ENCODE results near the gene ZNF217.
"Not testable (repeated sequence)": the region's sequence is repeated elsewhere in the genome, so short reads cannot be mapped to it uniquely, and the experiment has no call there.

ZNF217 gene

GRCh38 chr20:53562104-53562764 lies 31.4 kb downstream of the ZNF217 start:
- DNase-seq = not testable (repeated sequence)

GRCh38 chr20:53561505-53561904 lies 32.1 kb downstream of the ZNF217 start:
- no peak for DNase-seq

GRCh38 chr20:53559816-53560215 lies 33.8 kb downstream of the ZNF217 start:
- no peak for DNase-seq

GRCh38 chr20:53557130-53557529 lies 36.5 kb downstream of the ZNF217 start:
- no peak for DNase-seq

GRCh38 chr20:53556267-53556897 lies 37.3 kb downstream of the ZNF217 start:
- DNase-seq = no peak

GRCh38 chr20:53555816-53556215 lies 37.8 kb downstream of the ZNF217 start:
- no peak for DNase-seq

GRCh38 chr20:53555081-53555480 lies 38.6 kb downstream of the ZNF217 start:
- DNase-seq = no peak

- DNase-seq = not testable (repeated sequence)
These were observed 41.1 kb downstream of the ZNF217 start for GRCh38 chr20:53552572-53552893.

- not testable (repeated sequence) for DNase-seq
These were observed 41.7 kb downstream of the ZNF217 start for GRCh38 chr20:53551719-53552571.

- no peak for DNase-seq
These were observed 43.1 kb downstream of the ZNF217 start for GRCh38 chr20:53550280-53551187.

- DNase-seq = peak; percentile 17
These were observed 45.9 kb downstream of the ZNF217 start for GRCh38 chr20:53547664-53548239.

GRCh38 chr20:53539516-53539915 lies 54.1 kb downstream of the ZNF217 start:
- no peak for DNase-seq

GRCh38 chr20:53536382-53536781 lies 57.3 kb downstream of the ZNF217 start:
- not testable (repeated sequence) for DNase-seq

GRCh38 chr20:53535878-53536277 lies 57.8 kb downstream of the ZNF217 start:
- DNase-seq = no peak

GRCh38 chr20:53534037-53534436 lies 59.6 kb downstream of the ZNF217 start:
- DNase-seq = no peak

- DNase-seq = no peak
These were observed 60.1 kb downstream of the ZNF217 start for GRCh38 chr20:53533500-53533899.

GRCh38 chr20:53532654-53533312 lies 60.9 kb downstream of the ZNF217 start:
- not testable (repeated sequence) for DNase-seq

GRCh38 chr20:53530440-53530839 lies 63.2 kb downstream of the ZNF217 start:
- DNase-seq = no peak

- DNase-seq = no peak
These were observed 64.0 kb downstream of the ZNF217 start for GRCh38 chr20:53529658-53530057.

- DNase-seq = no peak
These were observed 66.4 kb downstream of the ZNF217 start for GRCh38 chr20:53527196-53527595.

GRCh38 chr20:53524589-53525312 lies 68.9 kb downstream of the ZNF217 start:
- no peak for DNase-seq

All from activated gamma-delta T cell treated with Interleukin-2 at 50 U/mL for 16 hours (primary cell).